Skin epidermis (tissue), 12 donors: Measurements from ENCODE around the gene CFAP251.
A peak's percentile ranks its signal among the peaks of the same experiment; 100 is the strongest.

Source experiments
- H3K27ac ChIP-seq, 21 experiments: fragments of 200-600 bp; sonication (generic) in 11 of 21; one replicate each; pipeline ENCODE4 v1.5.0; 2020; ENCODE audit warnings: mild to moderate bottlenecking in 3 of 21, inconsistent platforms in 2 of 21, moderate library complexity in 2 of 21
- H3K4me3 ChIP-seq, 7 experiments: fragments of 200-600 bp; sonication (generic) in 2 of 7; one replicate each; pipeline ENCODE4 v1.5.0; 2020; ENCODE audit warnings: inconsistent platforms in 2 of 7, mild to moderate bottlenecking in 2 of 7, moderate library complexity in 1 of 7

The CFAP251 gene

GRCh38 chr12:122018937-122019336 lies 100.5 kb downstream of the CFAP251 start:
- Histone ChIP-seq H3K27ac (no peak overlapping the region), H3K4me3 (no peak overlapping the region)

- Histone ChIP-seq H3K27ac (peak overlapping the region in 3 of 21 experiments; percentile 39 to 79 (median 52)), H3K4me3 (peak overlapping the region in 5 of 7 experiments; percentile 50 to 78 (median 58))
Measured at GRCh38 chr12:122020795-122021192, 102.4 kb downstream of the CFAP251 start.

GRCh38 chr12:122021193-122021821 lies 102.9 kb downstream of the CFAP251 start:
- Histone ChIP-seq H3K27ac (peak overlapping the region in 13 of 21 experiments; percentile 17 to 87 (median 52)), H3K4me3 (peak overlapping the region; percentile 48 to 78 (median 57))

- peak within 1 kb of the TSS in 19 of 21 experiments; percentile 46 to 89 (median 75) for H3K27ac ChIP-seq
- H3K4me3 ChIP-seq = peak within 1 kb of the TSS; percentile 54 to 78 (median 65)
Measured at GRCh38 chr12:122021822-122022392, 103.5 kb downstream of the CFAP251 start, which contains the start of gene BCL7A. BCL7A (plus strand) TSS chr12:122021884; CDS start chr12:122022092, 208 bp downstream.

- Histone ChIP-seq H3K4me3 (peak overlapping the region; percentile 42 to 78 (median 65)), H3K27ac (peak overlapping the region; percentile 15 to 89 (median 74))
Measured at GRCh38 chr12:122022393-122023338, 104.3 kb downstream of the CFAP251 start.

- Histone ChIP-seq H3K4me3 (peak overlapping the region; percentile 42 to 78 (median 65)), H3K27ac (peak overlapping the region; percentile 15 to 89 (median 74))
Measured at GRCh38 chr12:122023339-122024131, 105.1 kb downstream of the CFAP251 start.

GRCh38 chr12:122024132-122024785 lies 105.9 kb downstream of the CFAP251 start:
- H3K4me3 ChIP-seq = peak overlapping the region in 5 of 7 experiments; percentile 54 to 78 (median 65)
- H3K27ac ChIP-seq = peak overlapping the region in 15 of 21 experiments; percentile 18 to 89 (median 75)

GRCh38 chr12:122026706-122027333 lies 108.4 kb downstream of the CFAP251 start:
- Histone ChIP-seq H3K4me3 (no peak overlapping the region), H3K27ac (no peak overlapping the region)

GRCh38 chr12:122028165-122028904 lies 109.9 kb downstream of the CFAP251 start:
- Histone ChIP-seq H3K4me3 (no peak overlapping the region), H3K27ac (peak overlapping the region in 2 of 21 experiments; percentile 20 to 64)

- H3K27ac ChIP-seq = peak overlapping the region in 5 of 21 experiments; percentile 1 to 64 (median 40)
- H3K4me3 ChIP-seq = no peak overlapping the region
Measured at GRCh38 chr12:122028905-122029560, 110.6 kb downstream of the CFAP251 start.

GRCh38 chr12:122029620-122030423 lies 111.4 kb downstream of the CFAP251 start:
- H3K4me3 ChIP-seq = no peak overlapping the region
- peak overlapping the region in 9 of 21 experiments; percentile 1 to 64 (median 42) for H3K27ac ChIP-seq

GRCh38 chr12:122030424-122031035 lies 112.1 kb downstream of the CFAP251 start:
- Histone ChIP-seq H3K4me3 (no peak overlapping the region), H3K27ac (peak overlapping the region in 5 of 21 experiments; percentile 21 to 59 (median 42))

GRCh38 chr12:122031342-122032216 lies 113.2 kb downstream of the CFAP251 start:
- H3K4me3 ChIP-seq = no peak overlapping the region
- no peak overlapping the region for H3K27ac ChIP-seq

- H3K4me3 ChIP-seq = no peak overlapping the region
- no peak overlapping the region for H3K27ac ChIP-seq
Measured at GRCh38 chr12:122032580-122032979, 114.2 kb downstream of the CFAP251 start.

GRCh38 chr12:122035292-122035691 lies 116.9 kb downstream of the CFAP251 start:
- peak overlapping the region in 7 of 21 experiments; percentile 11 to 77 (median 39) for H3K27ac ChIP-seq
- H3K4me3 ChIP-seq = no peak overlapping the region
